Activated T-cell treated with anti-CD3 and anti-CD28 coated beads, Interleukin-2, amount 50 U/mL, for 24 hours (primary cell): ENCODE data around the gene HOMEZ.
"Not testable (repeated sequence)": the region's sequence is repeated elsewhere in the genome, so short reads cannot be mapped to it uniquely, and the experiment has no call there.

ENCODE experiments used
- DNase-seq: peaks from one replicate; pipeline ENCODE4 v3.0.0-alpha.2; 2020
- H3K27ac Mint-ChIP-seq: 2 replicates; pipeline ENCODE4 v1.8.0; 2020; ENCODE audit warnings: mild to moderate bottlenecking, mixed read lengths
- H3K27me3 Mint-ChIP-seq: 2 replicates; pipeline ENCODE4 v1.8.0; 2020; ENCODE audit warnings: mixed read lengths
- H3K36me3 Mint-ChIP-seq: 2 replicates; pipeline ENCODE4 v1.8.0; 2020; ENCODE audit warnings: low read depth, mixed read lengths
- H3K4me1 Mint-ChIP-seq: 2 replicates; pipeline ENCODE4 v1.8.0; 2020; ENCODE audit warnings: low read depth, mixed read lengths
- H3K4me3 Mint-ChIP-seq: 2 replicates; pipeline ENCODE4 v1.8.0; 2020; ENCODE audit warnings: mild to moderate bottlenecking, moderate library complexity, mixed read lengths
- H3K9me3 Mint-ChIP-seq: 2 replicates; pipeline ENCODE4 v1.8.0; 2020; ENCODE audit warnings: mixed read lengths

Gene HOMEZ

GRCh38 chr14:23286020-23286901 is at the start of gene HOMEZ:
Gene HOMEZ (minus strand): TSS chr14:23286132. CDS start chr14:23285952, 180 bp downstream.
- Mint-ChIP-seq H3K27ac (peak within 1 kb of the TSS; percentile 95), H3K4me3 (peak within 1 kb of the TSS; percentile 92), H3K27me3 (no peaks in the 10 kb centered on the region), H3K36me3 (peaks cover 34% of the 10 kb centered on the region), H3K9me3 (no peaks in the 10 kb centered on the region), H3K4me1 (peaks cover 30% of the 10 kb centered on the region)
- DNase-seq: peak; percentile 99

- no peak overlapping the region for H3K4me3 Mint-ChIP-seq
- H3K27ac Mint-ChIP-seq: no peak overlapping the region
- peaks cover 32% of the 10 kb centered on the region for H3K27me3 Mint-ChIP-seq
- no peaks in the 10 kb centered on the region for H3K4me1 Mint-ChIP-seq
- H3K36me3 Mint-ChIP-seq: no peaks in the 10 kb centered on the region
- H3K9me3 Mint-ChIP-seq: no peaks in the 10 kb centered on the region
- DNase-seq: no peak
Observed at GRCh38 chr14:23335623-23336022, 49.7 kb upstream of the HOMEZ start.

- H3K4me3 Mint-ChIP-seq: no peak overlapping the region
- peaks cover 38% of the 10 kb centered on the region for H3K36me3 Mint-ChIP-seq
- no peaks in the 10 kb centered on the region for H3K9me3 Mint-ChIP-seq
- H3K27ac Mint-ChIP-seq: peak overlapping the region; percentile 4
- DNase-seq: peak; percentile 51
- H3K27me3 Mint-ChIP-seq: no peaks in the 10 kb centered on the region
- peaks cover 15% of the 10 kb centered on the region for H3K4me1 Mint-ChIP-seq
Observed at GRCh38 chr14:23327947-23328744, 42.2 kb upstream of the HOMEZ start.

DNA sequence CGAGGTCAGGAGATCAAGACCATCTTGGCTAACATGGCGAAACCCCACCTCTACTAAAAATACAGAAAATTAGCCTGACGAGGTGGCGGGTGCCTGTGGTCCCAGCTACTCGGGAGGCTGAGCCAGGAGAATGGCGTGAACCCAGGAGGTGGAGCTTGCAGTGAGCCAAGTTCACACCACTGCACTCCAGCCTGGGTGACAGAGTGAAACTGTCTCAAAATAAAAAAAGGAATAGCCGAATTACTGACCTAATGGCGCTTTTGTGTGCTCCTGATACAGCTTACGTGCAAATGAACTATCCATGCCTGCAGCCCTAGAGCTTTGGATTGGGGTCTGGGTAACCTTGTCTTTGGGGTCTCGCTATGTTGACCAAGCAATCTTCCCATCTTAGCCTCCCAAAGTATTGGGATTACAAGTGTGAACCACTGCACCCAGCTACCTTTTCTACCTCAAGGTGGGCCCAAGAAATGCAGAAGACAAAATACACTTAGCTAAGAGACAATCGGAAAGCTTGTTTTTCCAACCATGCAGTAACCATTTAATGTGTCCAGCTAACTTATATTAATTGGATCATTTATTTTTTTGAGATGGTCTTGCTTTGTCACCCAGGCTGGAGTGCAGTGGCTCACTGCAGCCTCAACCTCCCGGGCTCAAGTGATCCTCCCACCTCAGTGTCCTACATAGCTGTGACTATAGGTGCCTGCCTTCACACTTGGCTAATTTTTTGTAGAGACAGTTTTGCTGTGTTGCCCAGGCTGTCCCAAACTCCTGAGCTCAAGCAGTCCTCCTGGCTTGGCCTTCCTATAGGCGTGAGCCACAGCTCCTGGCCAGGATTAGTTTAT is 40.8 kb upstream of the HOMEZ start:
- Mint-ChIP-seq H3K4me3 (no peak overlapping the region), H3K9me3 (no peaks in the 10 kb centered on the region), H3K4me1 (peaks cover 24% of the 10 kb centered on the region), H3K36me3 (peaks cover 53% of the 10 kb centered on the region), H3K27ac (peak overlapping the region; percentile 68), H3K27me3 (no peaks in the 10 kb centered on the region)
- DNase-seq: no peak

DNA sequence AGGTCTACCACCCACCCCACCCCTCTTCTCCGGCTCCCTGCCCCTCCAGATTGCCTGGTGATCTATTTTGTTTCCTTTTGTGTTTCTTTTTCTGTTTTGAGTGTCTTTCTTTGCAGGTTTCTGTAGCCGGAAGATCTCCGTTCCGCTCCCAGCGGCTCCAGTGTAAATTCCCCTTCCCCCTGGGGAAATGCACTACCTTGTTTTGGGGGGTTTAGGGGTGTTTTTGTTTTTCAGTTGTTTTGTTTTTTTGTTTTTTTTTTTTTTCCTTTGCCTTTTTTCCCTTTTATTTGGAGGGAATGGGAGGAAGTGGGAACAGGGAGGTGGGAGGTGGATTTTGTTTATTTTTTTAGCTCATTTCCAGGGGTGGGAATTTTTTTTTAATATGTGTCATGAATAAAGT is 39.8 kb upstream of the HOMEZ start:
- peaks cover 24% of the 10 kb centered on the region for H3K4me1 Mint-ChIP-seq
- H3K36me3 Mint-ChIP-seq: peaks cover 53% of the 10 kb centered on the region

GRCh38 chr14:23324993-23325392 is 39.1 kb upstream of the HOMEZ start:
- H3K9me3 Mint-ChIP-seq: no peaks in the 10 kb centered on the region
- peaks cover 59% of the 10 kb centered on the region for H3K36me3 Mint-ChIP-seq
- H3K27ac Mint-ChIP-seq: peak overlapping the region; percentile 11
- H3K27me3 Mint-ChIP-seq: no peaks in the 10 kb centered on the region
- no peak for DNase-seq
- H3K4me1 Mint-ChIP-seq: peaks cover 32% of the 10 kb centered on the region
- H3K4me3 Mint-ChIP-seq: no peak overlapping the region

More for the DNA sequence above, 39.8 kb upstream of the HOMEZ start:
- H3K4me3 Mint-ChIP-seq, H3K27ac Mint-ChIP-seq, DNase-seq, H3K27me3 Mint-ChIP-seq, H3K9me3 Mint-ChIP-seq: not testable (repeated sequence)

DNA sequence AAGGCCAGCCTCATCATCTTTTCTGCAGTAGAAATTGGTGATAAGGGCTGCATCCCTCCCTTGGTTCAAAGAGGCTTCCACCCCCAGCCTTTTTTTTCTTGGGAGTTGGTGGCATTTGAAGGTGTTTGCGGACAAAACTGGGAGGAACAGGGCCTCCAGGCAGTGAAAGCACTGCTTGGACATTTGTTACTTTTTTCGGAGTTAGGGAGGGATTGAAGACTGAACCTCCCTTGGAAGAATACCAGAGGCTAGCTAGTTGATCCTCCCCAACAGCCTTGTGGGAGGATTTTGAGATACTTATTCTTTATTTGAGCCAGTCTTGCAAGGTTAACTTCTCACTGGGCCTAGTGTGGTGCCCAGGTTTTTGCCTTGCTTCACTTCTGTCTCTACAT is 38.5 kb upstream of the HOMEZ start:
- no peaks in the 10 kb centered on the region for H3K9me3 Mint-ChIP-seq
- H3K4me1 Mint-ChIP-seq: peaks cover 37% of the 10 kb centered on the region
- no peak overlapping the region for H3K4me3 Mint-ChIP-seq
- no peak for DNase-seq
- H3K27ac Mint-ChIP-seq: peak overlapping the region; percentile 96
- peaks cover 61% of the 10 kb centered on the region for H3K36me3 Mint-ChIP-seq
- no peaks in the 10 kb centered on the region for H3K27me3 Mint-ChIP-seq

DNA sequence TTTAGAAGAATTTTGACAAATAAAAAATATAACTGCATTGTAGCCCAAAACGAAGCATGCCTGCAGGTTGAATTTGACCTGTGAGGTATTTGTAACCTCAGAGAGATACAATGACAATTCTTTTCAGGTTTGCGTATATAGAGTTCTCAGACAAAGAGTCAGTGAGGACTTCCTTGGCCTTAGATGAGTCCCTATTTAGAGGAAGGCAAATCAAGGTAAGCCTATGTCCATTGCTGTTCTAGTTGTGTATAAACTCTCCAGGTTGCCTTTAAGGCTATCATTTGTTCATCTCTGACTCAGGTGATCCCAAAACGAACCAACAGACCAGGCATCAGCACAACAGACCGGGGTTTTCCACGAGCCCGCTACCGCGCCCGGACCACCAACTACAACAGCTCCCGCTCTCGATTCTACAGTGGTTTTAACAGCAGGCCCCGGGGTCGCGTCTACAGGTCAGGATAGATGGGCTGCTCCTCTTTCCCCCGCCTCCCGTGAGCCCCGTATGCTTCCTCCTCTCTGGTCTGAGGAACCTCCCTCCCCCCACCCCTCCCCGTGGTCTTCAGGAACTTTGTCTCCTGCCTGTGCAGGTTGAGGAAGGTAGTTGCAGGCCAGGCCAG is 38.0 kb upstream of the HOMEZ start:
- no peak for DNase-seq
- H3K9me3 Mint-ChIP-seq: no peaks in the 10 kb centered on the region
- H3K27ac Mint-ChIP-seq: peak overlapping the region; percentile 96
- peak overlapping the region; percentile 94 for H3K4me3 Mint-ChIP-seq
- peaks cover 37% of the 10 kb centered on the region for H3K4me1 Mint-ChIP-seq
- no peaks in the 10 kb centered on the region for H3K27me3 Mint-ChIP-seq
- peaks cover 61% of the 10 kb centered on the region for H3K36me3 Mint-ChIP-seq

GRCh38 chr14:23322568-23323517 is 36.9 kb upstream of the HOMEZ start:
- H3K9me3 Mint-ChIP-seq: no peaks in the 10 kb centered on the region
- peak overlapping the region; percentile 96 for H3K27ac Mint-ChIP-seq
- H3K4me3 Mint-ChIP-seq: peak overlapping the region; percentile 94
- H3K27me3 Mint-ChIP-seq: no peaks in the 10 kb centered on the region
- no peak for DNase-seq
- peaks cover 33% of the 10 kb centered on the region for H3K4me1 Mint-ChIP-seq
- H3K36me3 Mint-ChIP-seq: peaks cover 61% of the 10 kb centered on the region

DNA sequence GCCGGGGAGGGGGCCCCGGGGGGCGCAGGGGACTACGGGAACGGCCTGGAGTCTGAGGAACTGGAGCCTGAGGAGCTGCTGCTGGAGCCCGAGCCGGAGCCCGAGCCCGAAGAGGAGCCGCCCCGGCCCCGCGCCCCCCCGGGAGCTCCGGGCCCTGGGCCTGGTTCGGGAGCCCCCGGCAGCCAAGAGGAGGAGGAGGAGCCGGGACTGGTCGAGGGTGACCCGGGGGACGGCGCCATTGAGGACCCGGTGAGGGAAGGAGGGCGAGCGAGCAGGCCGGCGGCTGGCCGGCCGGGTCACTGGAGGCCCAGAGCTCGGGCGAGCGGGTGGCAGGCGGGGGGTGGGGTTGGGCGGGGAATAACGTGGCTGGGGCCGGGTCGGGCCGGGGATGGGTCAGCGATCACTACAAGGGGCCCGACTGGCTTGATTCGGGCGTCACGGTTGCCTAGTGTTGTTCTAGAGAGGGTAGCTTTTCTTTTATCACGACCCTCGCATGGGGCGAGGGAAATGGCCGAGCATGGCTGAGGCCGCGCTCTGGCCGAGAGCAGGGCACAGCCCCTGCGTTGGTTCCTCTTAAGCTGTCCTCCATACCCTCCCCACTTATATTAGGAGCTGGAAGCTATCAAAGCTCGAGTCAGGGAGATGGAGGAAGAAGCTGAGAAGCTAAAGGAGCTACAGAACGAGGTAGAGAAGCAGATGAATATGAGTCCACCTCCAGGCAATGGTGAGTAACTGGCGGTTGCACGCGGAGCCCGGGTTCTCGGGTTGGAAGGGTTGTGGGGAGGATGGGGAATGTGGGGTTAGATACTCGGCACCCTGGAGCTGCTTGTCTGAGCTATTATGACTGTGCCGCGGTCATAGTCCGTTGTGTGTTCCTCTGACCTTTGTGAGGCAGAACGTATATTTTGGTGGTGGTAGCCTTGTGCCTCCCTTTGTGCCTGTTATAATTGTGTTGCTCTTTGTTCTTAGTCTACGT is 35.9 kb upstream of the HOMEZ start:
- no peaks in the 10 kb centered on the region for H3K27me3 Mint-ChIP-seq
- H3K4me1 Mint-ChIP-seq: peaks cover 32% of the 10 kb centered on the region
- H3K36me3 Mint-ChIP-seq: peaks cover 57% of the 10 kb centered on the region

GRCh38 chr14:23320584-23321571 is 34.9 kb upstream of the HOMEZ start, which contains the start of gene PABPN1:
Gene PABPN1 (plus strand): TSS chr14:23321457. CDS start chr14:23321470, 13 bp downstream.
- H3K9me3 Mint-ChIP-seq: no peaks in the 10 kb centered on the region
- H3K4me1 Mint-ChIP-seq: peaks cover 32% of the 10 kb centered on the region

More for the DNA sequence above, 35.9 kb upstream of the HOMEZ start:
- H3K27ac Mint-ChIP-seq: peak overlapping the region; percentile 96
- peak overlapping the region; percentile 94 for H3K4me3 Mint-ChIP-seq
- DNase-seq: peak; percentile 73
- no peaks in the 10 kb centered on the region for H3K9me3 Mint-ChIP-seq

More at GRCh38 chr14:23320584-23321571, 34.9 kb upstream of the HOMEZ start, which contains the start of gene PABPN1:
- Mint-ChIP-seq H3K27me3 (no peaks in the 10 kb centered on the region), H3K36me3 (peaks cover 49% of the 10 kb centered on the region), H3K27ac (peak within 1 kb of the TSS; percentile 98), H3K4me3 (peak within 1 kb of the TSS; percentile 94)
- peak; percentile 95 for DNase-seq
